Lower lobe of right lung (tissue), 2 donors: ENCODE measurements around the gene TFAP2C. TPM values are rescaled to one million over a fixed set of nuclear protein-coding genes. Genes with fewer than 3 reads are reported as not detected.
"Not testable (repeated sequence)": the region's sequence is repeated elsewhere in the genome, so short reads cannot be mapped to it uniquely, and the experiment has no call there.

ENCODE experiments used
- ATAC-seq, 2 donors: fragments of 200-7000 bp; cut with Tn5 transposase; one replicate each; pipeline ENCODE4 v1.9.1; 2020 to 2022; ENCODE audit warnings: mild to moderate bottlenecking in 2 of 2, moderate library complexity in 2 of 2
- DNase-seq: peaks from one replicate; pipeline ENCODE4 v3.0.0-alpha.2; 2020
- H3K27ac ChIP-seq: fragments of 200-600 bp; one replicate; pipeline ENCODE4 v1.8.0; 2022
- H3K27me3 ChIP-seq: fragments of 200-600 bp; one replicate; pipeline ENCODE4 v1.8.0; 2022; ENCODE audit warnings: low read depth
- H3K36me3 ChIP-seq: fragments of 200-600 bp; one replicate; pipeline ENCODE4 v1.8.0; 2022; ENCODE audit warnings: mild to moderate bottlenecking
- H3K4me1 ChIP-seq: fragments of 200-600 bp; one replicate; pipeline ENCODE4 v1.8.0; 2022
- H3K4me3 ChIP-seq: fragments of 200-600 bp; one replicate; pipeline ENCODE4 v1.8.0; 2022; ENCODE audit warnings: mild to moderate bottlenecking
- H3K9me3 ChIP-seq: fragments of 200-600 bp; one replicate; pipeline ENCODE4 v1.8.0; 2022
- CTCF ChIP-seq: fragments of 200-600 bp; IDR thresholded peaks from one replicate; pipeline ENCODE4 v1.8.0; 2022; ENCODE audit warnings: antibody characterized with exemption, mild to moderate bottlenecking
- intact Hi-C: fragments of 100-400 bp; cut with DNase I; formaldehyde crosslinking; loops from one replicate; pipeline ENCODE4 v1.11.0; 2022
- total RNA-seq: library from RNA; stranded (reverse); fragmentation: NEBNext Ultra II Directional; extraction: Animal tissue kit (Norgen Biotek cat#: 25700); gene quantifications from one replicate; pipeline ENCODE4 v1.2.1, GENCODE V29; 2021
- donor health status: DM: no; HTN: yes; CAD: no; lungs with severe emphysema.

Gene TFAP2C
- total RNA-seq, 1 donor from 2014 or later: 4.2 TPM

- Histone ChIP-seq H3K9me3 (no peaks in the 10 kb centered on the region), H3K4me1 (no peaks in the 10 kb centered on the region), H3K36me3 (no peaks in the 10 kb centered on the region), H3K27ac (no peak overlapping the region), H3K27me3 (no peaks in the 10 kb centered on the region), H3K4me3 (no peak overlapping the region)
- intact Hi-C loops: no loop called here
- DNase-seq (no peak), ATAC-seq (no peak)
- TF ChIP-seq CTCF: no peak
Observed at GRCh38 chr20:56614196-56614595, 14.9 kb upstream of the TFAP2C start.

- Histone ChIP-seq H3K36me3 (no peaks in the 10 kb centered on the region), H3K4me3 (no peak overlapping the region), H3K27ac (no peak overlapping the region), H3K27me3 (no peaks in the 10 kb centered on the region), H3K9me3 (no peaks in the 10 kb centered on the region), H3K4me1 (no peaks in the 10 kb centered on the region)
- intact Hi-C loops: no loop called here
- DNase-seq (no peak), ATAC-seq (no peak)
- no peak for TF ChIP-seq CTCF
Observed at GRCh38 chr20:56616716-56617115, 12.4 kb upstream of the TFAP2C start.

- Histone ChIP-seq H3K27ac (no peak overlapping the region), H3K4me1 (no peaks in the 10 kb centered on the region), H3K9me3 (no peaks in the 10 kb centered on the region), H3K4me3 (no peak overlapping the region), H3K27me3 (no peaks in the 10 kb centered on the region), H3K36me3 (no peaks in the 10 kb centered on the region)
- intact Hi-C loops: no loop called here
- ATAC-seq (no peak), DNase-seq (no peak)
- TF ChIP-seq CTCF: no peak
Observed at GRCh38 chr20:56617489-56617888, 11.6 kb upstream of the TFAP2C start.

- no peak for TF ChIP-seq CTCF
- Histone ChIP-seq H3K27ac (no peak overlapping the region), H3K27me3 (peaks cover 38% of the 10 kb centered on the region), H3K4me3 (no peak overlapping the region), H3K4me1 (no peaks in the 10 kb centered on the region), H3K9me3 (no peaks in the 10 kb centered on the region), H3K36me3 (no peaks in the 10 kb centered on the region)
- no peak for DNase-seq
- no peak for ATAC-seq
- intact Hi-C loops: no loop called here
Observed at GRCh38 chr20:56621730-56622129, 7.4 kb upstream of the TFAP2C start.

GRCh38 chr20:56623930-56624329 is 5.2 kb upstream of the TFAP2C start:
- Histone ChIP-seq H3K4me1 (peaks cover 22% of the 10 kb centered on the region), H3K27me3 (peaks cover 60% of the 10 kb centered on the region)
- H3K27ac ChIP-seq, H3K36me3 ChIP-seq, intact Hi-C loops, H3K4me3 ChIP-seq, DNase-seq, H3K9me3 ChIP-seq, ATAC-seq: not testable (repeated sequence)

- no peak overlapping the region for H3K27ac ChIP-seq
- no peak overlapping the region for H3K4me3 ChIP-seq
- H3K27me3 ChIP-seq: peaks cover 71% of the 10 kb centered on the region
- DNase-seq (no peak), ATAC-seq (no peak)
- intact Hi-C loops: no loop called here
- no peaks in the 10 kb centered on the region for H3K36me3 ChIP-seq
- H3K9me3 ChIP-seq: no peaks in the 10 kb centered on the region
- TF ChIP-seq CTCF: no peak
- peaks cover 26% of the 10 kb centered on the region for H3K4me1 ChIP-seq
Observed at GRCh38 chr20:56624786-56625681, 4.1 kb upstream of the TFAP2C start.
